IMR-90 (cell line): ENCODE data around the gene EEPD1. TPM values are rescaled to one million over a fixed set of nuclear protein-coding genes. Genes with fewer than 3 reads are reported as not detected.
A peak's percentile ranks its signal among the peaks of the same experiment; 100 is the strongest.

ENCODE experiments used
- ATAC-seq: fragments of 200-7000 bp; cut with Tn5 transposase; 2 replicates; pipeline ENCODE4 v1.9.1; 2020; ENCODE audit warnings: low read depth, mild to moderate bottlenecking, moderate library complexity
- BruUV-seq: library from RNA; stranded (reverse); fragments of 400-500 nt; replicated peaks from 2 replicates; lab custom pipeline; 2021; lab: Mats Ljungman, UMichigan
- CTCF ChIA-PET: fragments of 300-600 bp; formaldehyde crosslinking; extraction: SDS; loops from one replicate; lab custom pipeline; 2021; ENCODE audit warnings: antibody characterized with exemption; lab: Yijun Ruan, JAX
- POLR2A ChIA-PET: fragments of 300-600 bp; sonication (Branson Sonifier 250); formaldehyde crosslinking; loops from one replicate; lab custom pipeline; 2022; ENCODE audit warnings: antibody characterized with exemption; ENCODE audit not compliant: unreplicated experiment; lab: Charles Lee
- DNase-seq: peaks from one replicate; pipeline ENCODE4 v3.0.0; 2013
- H2AFZ ChIP-seq: replicated peaks from 2 replicates; pipeline ENCODE3; 2013; ENCODE audit warnings: low read length, mild to moderate bottlenecking; ENCODE audit not compliant: poor library complexity
- H2AK5ac ChIP-seq: 2 replicates; pipeline ENCODE4 v1.6.1; 2013; ENCODE audit warnings: low read depth, low read length, inconsistent platforms
- H2AK9ac ChIP-seq: replicated peaks from 2 replicates; pipeline ENCODE3; 2013; ENCODE audit warnings: mild to moderate bottlenecking, low read depth, low read length, moderate library complexity; ENCODE audit not compliant: poor library complexity
- H2BK120ac ChIP-seq: 2 replicates; pipeline ENCODE4 v1.6.1; 2013; ENCODE audit warnings: low read depth, low read length, inconsistent platforms
- H2BK15ac ChIP-seq: 3 replicates; pipeline ENCODE4 v1.6.1; 2013; ENCODE audit warnings: low read depth, low read length, inconsistent platforms
- H2BK20ac ChIP-seq: 2 replicates; pipeline ENCODE4 v1.6.1; 2013; ENCODE audit warnings: low read depth, mild to moderate bottlenecking, inconsistent platforms, low read length, moderate library complexity
- H2BK5ac ChIP-seq: 2 replicates; pipeline ENCODE4 v1.6.1; 2013; ENCODE audit warnings: mild to moderate bottlenecking, low read depth, low read length, inconsistent platforms; ENCODE audit not compliant: poor library complexity, severe bottlenecking
- H3K14ac ChIP-seq: replicated peaks from 2 replicates; pipeline ENCODE4 v1.6.1; 2013; ENCODE audit warnings: low read depth, low read length, inconsistent platforms
- H3K18ac ChIP-seq: 2 replicates; pipeline ENCODE4 v1.6.1; 2013; ENCODE audit warnings: low read depth, low read length, control low read depth
- H3K23ac ChIP-seq: 2 replicates; pipeline ENCODE4 v1.6.1; 2013; ENCODE audit warnings: low read depth, low read length, inconsistent platforms
- H3K27ac ChIP-seq: 2 replicates; pipeline ENCODE4 v1.5.1; 2013; ENCODE audit warnings: mild to moderate bottlenecking, control low read depth, low read length; ENCODE audit not compliant: insufficient read depth
- H3K27me3 ChIP-seq: 2 replicates; pipeline ENCODE4 v1.6.1; 2013; ENCODE audit warnings: low read length; ENCODE audit not compliant: control insufficient read depth, insufficient read depth
- H3K36me3 ChIP-seq: 2 replicates; pipeline ENCODE4 v1.6.1; 2013; ENCODE audit warnings: low read length, mixed read lengths; ENCODE audit not compliant: control insufficient read depth, insufficient read depth
- H3K4ac ChIP-seq: 2 replicates; pipeline ENCODE4 v1.6.1; 2013; ENCODE audit warnings: low read depth, low read length, inconsistent platforms
- H3K4me1 ChIP-seq: 2 replicates; pipeline ENCODE4 v1.6.1; 2013; ENCODE audit warnings: low read length, mixed read lengths; ENCODE audit not compliant: control insufficient read depth, insufficient read depth
- H3K4me2 ChIP-seq: 2 replicates; pipeline ENCODE4 v1.6.1; 2013; ENCODE audit warnings: low read depth, mild to moderate bottlenecking, control low read depth, low read length, moderate library complexity
- H3K4me3 ChIP-seq: 2 replicates; pipeline ENCODE4 v1.5.1; 2013; ENCODE audit warnings: low read depth, mild to moderate bottlenecking, control low read depth, low read length, moderate library complexity; ENCODE audit not compliant: insufficient read depth
- H3K56ac ChIP-seq: 2 replicates; pipeline ENCODE4 v1.6.1; 2013; ENCODE audit warnings: low read length, inconsistent platforms; ENCODE audit not compliant: insufficient read depth; ENCODE audit errors: extremely low read depth
- H3K79me1 ChIP-seq, 2 experiments: 2 replicates each; pipeline ENCODE4 v1.6.1; 2013; ENCODE audit warnings: low read length in 2 of 2, inconsistent platforms in 1 of 2, low read depth in 1 of 2
- H3K9ac ChIP-seq: 2 replicates; pipeline ENCODE4 v1.6.1; 2013; ENCODE audit warnings: low read depth, low read length, control low read depth
- H3K9me1 ChIP-seq: 2 replicates; pipeline ENCODE4 v1.6.1; 2013; ENCODE audit warnings: low read length, inconsistent platforms; ENCODE audit not compliant: insufficient read depth
- H3K9me3 ChIP-seq: 2 replicates; pipeline ENCODE4 v1.6.1; 2013; ENCODE audit warnings: low read length; ENCODE audit not compliant: control insufficient read depth, insufficient read depth
- H4K20me1 ChIP-seq: 2 replicates; pipeline ENCODE4 v1.6.1; 2013; ENCODE audit warnings: low read length, inconsistent platforms; ENCODE audit not compliant: insufficient read depth
- H4K5ac ChIP-seq: 2 replicates; pipeline ENCODE4 v1.6.1; 2013; ENCODE audit warnings: mild to moderate bottlenecking, low read depth, low read length, control low read depth
- H4K8ac ChIP-seq, 2 experiments: 2 replicates each; pipeline ENCODE4 v1.6.1; 2013; ENCODE audit warnings: low read depth in 2 of 2, low read length in 2 of 2, control low read depth in 1 of 2, inconsistent platforms in 1 of 2
- H4K91ac ChIP-seq: 2 replicates; pipeline ENCODE4 v1.6.1; 2013; ENCODE audit warnings: low read depth, low read length, inconsistent platforms; ENCODE audit not compliant: insufficient read depth
- BHLHE40 ChIP-seq: fragments of 150-350 bp; IDR thresholded peaks from 2 replicates; pipeline ENCODE4 v1.6.1; 2016; ENCODE audit warnings: mild to moderate bottlenecking, low read depth, low read length
- CEBPB ChIP-seq: IDR thresholded peaks from 2 replicates; pipeline ENCODE4 v1.6.1; 2012; ENCODE audit warnings: low read depth, low read length, improper control_type of control experiment
- CHD1 ChIP-seq: IDR thresholded peaks from 2 replicates; pipeline ENCODE4 v1.6.1; 2012; ENCODE audit warnings: low read depth, low read length, improper control_type of control experiment
- FOS ChIP-seq: fragments of 150-350 bp; IDR thresholded peaks from 2 replicates; pipeline ENCODE4 v1.6.1; 2016; ENCODE audit warnings: low read depth, low read length
- MAZ ChIP-seq: IDR thresholded peaks from 2 replicates; pipeline ENCODE4 v1.6.1; 2012; ENCODE audit warnings: low read depth, mild to moderate bottlenecking, low read length, improper control_type of control experiment, moderate library complexity, borderline replicate concordance
- MXI1 ChIP-seq: IDR thresholded peaks from 2 replicates; pipeline ENCODE4 v1.6.1; 2012; ENCODE audit warnings: low read depth, mild to moderate bottlenecking, low read length, moderate library complexity, borderline replicate concordance
- NFE2L2 ChIP-seq: fragments of 150-350 bp; IDR thresholded peaks from 2 replicates; pipeline ENCODE4 v1.6.1; 2016; ENCODE audit warnings: low read depth, mild to moderate bottlenecking, low read length
- RCOR1 ChIP-seq: IDR thresholded peaks from 2 replicates; pipeline ENCODE4 v1.6.1; 2012; ENCODE audit warnings: mild to moderate bottlenecking, low read length, improper control_type of control experiment; ENCODE audit not compliant: insufficient replicate concordance
- RFX5 ChIP-seq: IDR thresholded peaks from 2 replicates; pipeline ENCODE4 v1.8.0; 2012; ENCODE audit warnings: low read depth, mild to moderate bottlenecking, low read length, moderate library complexity
- SMC3 ChIP-seq: fragments of 150-350 bp; IDR thresholded peaks from 2 replicates; pipeline ENCODE4 v1.6.1; 2016; ENCODE audit warnings: low read depth, mild to moderate bottlenecking, antibody characterized with exemption, low read length, moderate library complexity
- WGBS, 2 experiments: methylation state at CpG; one replicate each; pipeline versions ENCODE4 v1.1.5 to v1.1.7; 2013; ENCODE audit warnings: missing lambda C conversion rate in 2 of 2; ENCODE audit not compliant: insufficient read length in 1 of 2; ENCODE audit errors: extremely low coverage in 2 of 2; 5-methylcytosine and 5-hydroxymethylcytosine counted together
- dilution Hi-C: fragments of 300-500 bp; cut with HindIII; formaldehyde crosslinking; loops from one replicate; pipeline ENCODE4 v1.14.3; 2018; ENCODE audit warnings: low sequenced_read_pairs; ENCODE audit not compliant: unreplicated experiment
- in situ Hi-C: fragments of 300-500 bp; cut with MboI; formaldehyde crosslinking; loops from 3 replicates; pipeline ENCODE4 v1.14.3; 2019; ENCODE audit warnings: low sequenced_read_pairs, inconsistent platforms, mixed read lengths
- intact Hi-C: fragments of 100-400 bp; cut with micrococcal nuclease; formaldehyde crosslinking; loops from 2 replicates; pipeline ENCODE4 v1.10.0; 2022
- polyA plus RNA-seq, 3 experiments: library from polyadenylated mRNA; depleted of rRNA; stranded (reverse); fragments of >200 nt; gene quantifications; 2 replicates each; pipeline ENCODE4 v1.2.3, GENCODE V29; 2012; ENCODE audit warnings: low replicate concordance in 1 of 3
- total RNA-seq: library from RNA; depleted of rRNA; stranded (reverse); fragments of >200 nt; gene quantifications from 2 replicates; pipeline ENCODE4 v1.2.3, GENCODE V29; 2012
- TF ChIP-seq, protein P1 (sequence below): fragments of 150-350 bp; IDR thresholded peaks from 2 replicates; pipeline ENCODE4 v1.6.1; 2017; ENCODE audit warnings: mild to moderate bottlenecking, antibody characterized with exemption, low read length, low read depth
- TF ChIP-seq, protein P2 (sequence below): conservative IDR thresholded peaks from 2 replicates; pipeline ENCODE4 v1.5.1; 2012; ENCODE audit warnings: mild to moderate bottlenecking, low read depth, low read length, improper control_type of control experiment

EEPD1 gene
- total and polyA plus RNA-seq, 2 of the 4 experiments (the other 2 are of a cell fraction), result 7.3 to 15.2 TPM

DNA sequence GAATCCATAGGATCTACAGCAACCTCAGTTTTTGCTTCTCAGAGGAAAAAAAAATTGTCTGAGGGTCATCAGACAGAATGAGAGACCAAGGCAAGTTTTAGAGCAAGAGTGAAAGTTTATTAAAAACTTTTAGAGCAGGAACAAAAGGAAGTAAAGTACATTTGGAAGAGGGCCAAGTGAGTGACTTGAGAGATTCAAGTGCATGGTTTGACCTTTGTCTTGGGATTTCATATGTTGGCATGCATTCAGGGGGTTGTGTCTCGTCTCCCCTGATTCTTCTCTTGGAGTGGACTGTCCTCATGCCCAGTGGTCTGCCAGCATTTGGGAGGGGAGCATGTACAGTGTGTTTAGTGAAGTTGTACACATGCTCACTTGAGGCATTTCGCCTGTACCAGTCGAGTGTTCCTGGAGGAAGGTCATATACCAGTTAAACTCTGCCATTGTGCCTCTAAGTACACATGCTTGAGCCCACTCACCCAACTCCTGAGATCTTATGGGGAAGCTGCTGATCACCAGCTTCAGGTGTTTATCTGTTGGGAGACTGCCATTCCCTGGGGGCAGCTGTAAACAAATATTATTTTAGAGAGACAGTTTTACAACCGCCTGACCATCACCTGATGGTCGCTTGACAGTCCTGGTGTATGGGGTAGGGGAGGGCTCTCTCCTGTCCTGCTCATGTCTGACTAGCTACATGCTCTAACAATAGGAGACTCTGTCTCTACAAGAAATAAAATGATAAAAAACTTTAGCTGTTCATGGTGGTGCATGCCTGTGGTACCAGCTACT is 109.4 kb downstream of the EEPD1 start (continued):
- TF ChIP-seq NFE2L2 (no peak), RFX5 (no peak)

DNA sequence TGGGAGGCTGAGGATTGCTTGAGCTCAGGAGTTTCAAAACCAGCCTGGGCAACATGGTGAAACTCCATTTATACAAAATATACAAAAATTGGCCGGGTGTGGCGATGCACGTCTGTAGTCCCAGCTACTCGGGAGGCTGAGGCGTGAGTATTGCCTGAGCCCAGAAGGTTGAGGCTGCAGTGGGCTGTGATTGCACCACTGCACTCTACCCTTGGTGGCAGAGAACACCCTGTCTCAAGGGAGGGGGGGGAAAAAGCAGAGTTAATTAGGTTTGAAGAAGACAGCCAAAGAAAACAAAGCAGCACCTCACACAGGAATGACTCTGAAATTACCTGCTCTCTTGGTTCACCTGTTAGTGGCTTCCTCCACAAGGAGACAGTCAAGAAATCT is 110.0 kb downstream of the EEPD1 start:
- Histone ChIP-seq H3K4me3 (no peak overlapping the region), H3K14ac (no peak overlapping the region), H3K4ac (no peak overlapping the region; the same call in 1 of the 2 replicates), H3K4me2 (no peak overlapping the region), H3K9ac (no peak overlapping the region), H2BK5ac (no peak overlapping the region), H3K27ac (no peak overlapping the region), H3K18ac (no peak overlapping the region), H4K20me1 (no peaks in the 10 kb centered on the region), H3K27me3 (no peaks in the 10 kb centered on the region), H3K56ac (no peak overlapping the region), H2BK15ac (no peak overlapping the region), H3K79me1 (peaks cover 4 to 25% of the 10 kb centered on the region in 2 experiments; a peak in 3 of 4 replicates), H2BK120ac (peak overlapping the region; percentile 0; the same call in 1 of the 2 replicates), H4K8ac (no peak overlapping the region), H3K9me1 (peaks cover 19% of the 10 kb centered on the region), H3K23ac (peak overlapping the region; percentile 43; the same call in 1 of the 2 replicates), H2BK20ac (no peak overlapping the region), H2AFZ (no peak overlapping the region), H3K9me3 (no peaks in the 10 kb centered on the region), H2AK9ac (no peak overlapping the region), H3K36me3 (no peaks in the 10 kb centered on the region; the same call in 1 of the 2 replicates), H4K5ac (no peak overlapping the region), H4K91ac (no peak overlapping the region), H3K4me1 (peaks cover 28% of the 10 kb centered on the region), H2AK5ac (peak overlapping the region; percentile 1; the same call in 1 of the 2 replicates)
- ChIA-PET CTCF (no interaction called here), POLR2A (no interaction called here)
- dilution Hi-C loops, result no loop called here
- DNase-seq (no peak), ATAC-seq (no peak)
- no TSS peak for BruUV-seq
- intact Hi-C loops, result no loop called here
- in situ Hi-C loops, result no loop called here
- TF ChIP-seq CEBPB (no peak), MAZ (no peak), CHD1 (no peak), SMC3 (no peak), MXI1 (no peak), FOS (no peak), RCOR1 (no peak), BHLHE40 (no peak), RFX5 (no peak)
- TF ChIP-seq, protein P1, sequence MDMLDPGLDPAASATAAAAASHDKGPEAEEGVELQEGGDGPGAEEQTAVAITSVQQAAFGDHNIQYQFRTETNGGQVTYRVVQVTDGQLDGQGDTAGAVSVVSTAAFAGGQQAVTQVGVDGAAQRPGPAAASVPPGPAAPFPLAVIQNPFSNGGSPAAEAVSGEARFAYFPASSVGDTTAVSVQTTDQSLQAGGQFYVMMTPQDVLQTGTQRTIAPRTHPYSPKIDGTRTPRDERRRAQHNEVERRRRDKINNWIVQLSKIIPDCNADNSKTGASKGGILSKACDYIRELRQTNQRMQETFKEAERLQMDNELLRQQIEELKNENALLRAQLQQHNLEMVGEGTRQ, result no peak
- TF ChIP-seq, protein P2, sequence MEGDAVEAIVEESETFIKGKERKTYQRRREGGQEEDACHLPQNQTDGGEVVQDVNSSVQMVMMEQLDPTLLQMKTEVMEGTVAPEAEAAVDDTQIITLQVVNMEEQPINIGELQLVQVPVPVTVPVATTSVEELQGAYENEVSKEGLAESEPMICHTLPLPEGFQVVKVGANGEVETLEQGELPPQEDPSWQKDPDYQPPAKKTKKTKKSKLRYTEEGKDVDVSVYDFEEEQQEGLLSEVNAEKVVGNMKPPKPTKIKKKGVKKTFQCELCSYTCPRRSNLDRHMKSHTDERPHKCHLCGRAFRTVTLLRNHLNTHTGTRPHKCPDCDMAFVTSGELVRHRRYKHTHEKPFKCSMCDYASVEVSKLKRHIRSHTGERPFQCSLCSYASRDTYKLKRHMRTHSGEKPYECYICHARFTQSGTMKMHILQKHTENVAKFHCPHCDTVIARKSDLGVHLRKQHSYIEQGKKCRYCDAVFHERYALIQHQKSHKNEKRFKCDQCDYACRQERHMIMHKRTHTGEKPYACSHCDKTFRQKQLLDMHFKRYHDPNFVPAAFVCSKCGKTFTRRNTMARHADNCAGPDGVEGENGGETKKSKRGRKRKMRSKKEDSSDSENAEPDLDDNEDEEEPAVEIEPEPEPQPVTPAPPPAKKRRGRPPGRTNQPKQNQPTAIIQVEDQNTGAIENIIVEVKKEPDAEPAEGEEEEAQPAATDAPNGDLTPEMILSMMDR, result no peak
- WGBS, 2 experiments, result no CpG with 5 or more reads among the region's 5 CpGs
